Natural killer cell (primary cell): Measurements from ENCODE around the gene ING3. TPM values are rescaled to one million over a fixed set of nuclear protein-coding genes. Genes with fewer than 3 reads are reported as not detected.

Experiments used
- ATAC-seq, 3 donors: fragments of 150-1000 bp in 2 of 3; fragments of 200-7000 bp in 1 of 3; cut with Tn5 transposase; 1 replicate in 1 of 3; 2 replicates in 2 of 3; pipeline ENCODE4 v1.10.0; 2021; ENCODE audit warnings: mild to moderate bottlenecking in 2 of 3, moderate library complexity in 2 of 3
- DNase-seq, 2 donors: peaks; one replicate each; pipeline versions ENCODE4 v3.0.0 to v3.0.0-alpha.2; 2013 to 2021; ENCODE audit warnings: mixed read lengths in 1 of 2
- H3K27ac ChIP-seq: one replicate; pipeline ENCODE4 v1.5.1; 2013; ENCODE audit warnings: mild to moderate bottlenecking, low read length
- H3K27me3 ChIP-seq: one replicate; pipeline ENCODE4 v1.6.1; 2013; ENCODE audit warnings: low read length; ENCODE audit not compliant: control insufficient read depth, insufficient read depth
- H3K36me3 ChIP-seq: one replicate; pipeline ENCODE4 v1.6.1; 2013; ENCODE audit warnings: low read length; ENCODE audit not compliant: control insufficient read depth, insufficient read depth
- H3K4me1 ChIP-seq: one replicate; pipeline ENCODE4 v1.6.1; 2013; ENCODE audit warnings: low read length; ENCODE audit not compliant: control insufficient read depth, insufficient read depth
- H3K4me3 ChIP-seq: one replicate; pipeline ENCODE4 v1.5.1; 2013; ENCODE audit warnings: low read length
- H3K9me3 ChIP-seq: one replicate; pipeline ENCODE4 v1.6.1; 2013; ENCODE audit warnings: low read length; ENCODE audit not compliant: control insufficient read depth, insufficient read depth
- H3K27ac Mint-ChIP-seq, 2 donors: one replicate each; pipeline ENCODE4 v1.8.0; 2022; ENCODE audit warnings: mild to moderate bottlenecking in 2 of 2, mixed read lengths in 2 of 2, moderate library complexity in 1 of 2
- H3K27me3 Mint-ChIP-seq, 2 donors: one replicate each; pipeline ENCODE4 v1.8.0; 2022; ENCODE audit warnings: low read depth in 2 of 2, mixed read lengths in 2 of 2
- H3K36me3 Mint-ChIP-seq: one replicate; pipeline ENCODE4 v1.8.0; 2022; ENCODE audit warnings: mixed read lengths
- H3K4me1 Mint-ChIP-seq, 2 donors: one replicate each; pipeline ENCODE4 v1.8.0; 2022; ENCODE audit warnings: mixed read lengths in 2 of 2
- H3K4me3 Mint-ChIP-seq: one replicate; pipeline ENCODE4 v1.8.0; 2022; ENCODE audit warnings: mild to moderate bottlenecking, moderate library complexity, mixed read lengths
- H3K9me3 Mint-ChIP-seq, 2 donors: one replicate each; pipeline ENCODE4 v1.8.0; 2022; ENCODE audit warnings: mixed read lengths in 2 of 2
- CTCF ChIP-seq: fragments of 200-600 bp; IDR thresholded peaks from one replicate; pipeline ENCODE4 v1.8.0; 2022; ENCODE audit warnings: antibody characterized with exemption
- WGBS: methylation state at CpG from one replicate; pipeline ENCODE4 v1.1.7; 2013; ENCODE audit warnings: missing lambda C conversion rate; ENCODE audit not compliant: insufficient coverage; 5-methylcytosine and 5-hydroxymethylcytosine counted together
- intact Hi-C: fragments of 100-400 bp; cut with micrococcal nuclease; formaldehyde crosslinking; loops from one replicate; pipeline ENCODE4 v1.14.2; 2022
- total RNA-seq, 4 donors: library from RNA; stranded (reverse); fragments of 120-200 nt in 1 of 4; gene quantifications; one replicate each; pipeline versions ENCODE4 v1.2.3 to v1.2.4, GENCODE V29; 2013 to 2022

ING3 gene
- total RNA-seq, 3 donors from 2014 or later (not counting 1 experiment from before 2014, with no cell fraction given) = 45.7 to 56.2 (median 50.1) TPM

- Histone ChIP-seq H3K4me1 (no peaks in the 10 kb centered on the region), H3K36me3 (no peaks in the 10 kb centered on the region), H3K9me3 (no peaks in the 10 kb centered on the region), H3K4me3 (no peak overlapping the region), H3K27me3 (no peaks in the 10 kb centered on the region), H3K27ac (no peak overlapping the region)
- H3K27me3 Mint-ChIP-seq = peaks cover 18 to 25% of the 10 kb centered on the region in 2 donors
- H3K4me3 Mint-ChIP-seq = no peak overlapping the region
- 80% methylated on average over 1 of the region's 2 CpGs for WGBS
- DNase-seq = no peak
- ATAC-seq = no peak
- intact Hi-C loops = no loop called here
- no peaks in the 10 kb centered on the region for H3K36me3 Mint-ChIP-seq
- peaks cover 0 to 5% of the 10 kb centered on the region in 2 donors for H3K4me1 Mint-ChIP-seq
- H3K27ac Mint-ChIP-seq = no peak overlapping the region
- no peaks in the 10 kb centered on the region for H3K9me3 Mint-ChIP-seq
- no peak for TF ChIP-seq CTCF
These were observed 48.5 kb downstream of the ING3 start for GRCh38 chr7:120998996-120999565.

GRCh38 chr7:121000081-121000983 is 49.8 kb downstream of the ING3 start:
- Mint-ChIP-seq H3K27me3 (peaks cover 15 to 22% of the 10 kb centered on the region in 2 donors), H3K27ac (no peak overlapping the region), H3K9me3 (no peaks in the 10 kb centered on the region), H3K36me3 (no peaks in the 10 kb centered on the region), H3K4me3 (no peak overlapping the region), H3K4me1 (peaks cover 0 to 5% of the 10 kb centered on the region in 2 donors)
- Histone ChIP-seq H3K27me3 (no peaks in the 10 kb centered on the region), H3K27ac (no peak overlapping the region), H3K36me3 (no peaks in the 10 kb centered on the region), H3K4me3 (no peak overlapping the region), H3K9me3 (no peaks in the 10 kb centered on the region), H3K4me1 (no peaks in the 10 kb centered on the region)
- no peak for TF ChIP-seq CTCF
- ATAC-seq (no peak), DNase-seq (no peak)
- intact Hi-C loops = no loop called here
- 38% methylated on average over 4 of the region's 9 CpGs for WGBS

- intact Hi-C loops = no loop called here
- DNase-seq = no peak
- H3K9me3 ChIP-seq = no peaks in the 10 kb centered on the region
- no peak overlapping the region for H3K27ac Mint-ChIP-seq
- ATAC-seq = no peak
- no peaks in the 10 kb centered on the region for H3K36me3 Mint-ChIP-seq
- peaks cover 12 to 21% of the 10 kb centered on the region in 2 donors for H3K27me3 Mint-ChIP-seq
- TF ChIP-seq CTCF = no peak
- H3K4me1 ChIP-seq = no peaks in the 10 kb centered on the region
- H3K27me3 ChIP-seq = no peaks in the 10 kb centered on the region
- WGBS = 74% methylated on average over 3 of the region's 3 CpGs
- H3K4me3 ChIP-seq = no peak overlapping the region
- H3K9me3 Mint-ChIP-seq = no peaks in the 10 kb centered on the region
- H3K4me1 Mint-ChIP-seq = peaks cover 0 to 5% of the 10 kb centered on the region in 2 donors
- H3K27ac ChIP-seq = no peak overlapping the region
- H3K4me3 Mint-ChIP-seq = no peak overlapping the region
- no peaks in the 10 kb centered on the region for H3K36me3 ChIP-seq
These were observed 50.8 kb downstream of the ING3 start for GRCh38 chr7:121001234-121001906.
